ENCODE results near the gene TRIP6.
A peak's percentile ranks its signal among the peaks of the same experiment; 100 is the strongest.

TRIP6 gene

GRCh38 chr7:100873599-100874299, 6.6 kb downstream of the TRIP6 start:
- DNase-seq (ENCODE audit: low read depth in 1 of 2, low spot score in 1 of 2): no peak

GRCh38 chr7:100874300-100874576, 7.1 kb downstream of the TRIP6 start:
- no peak for DNase-seq (ENCODE audit: low read depth in 1 of 2, low spot score in 1 of 2)

- peak; percentile 94 to 98 for DNase-seq (ENCODE audit: low read depth in 1 of 2, low spot score in 1 of 2)
Observed at GRCh38 chr7:100874577-100875355, 7.6 kb downstream of the TRIP6 start, which contains the start of gene SRRT. SRRT (plus strand) TSS chr7:100875103; CDS start chr7:100875591, 488 bp downstream.

GRCh38 chr7:100875356-100875751, 8.2 kb downstream of the TRIP6 start:
- no peak for DNase-seq (ENCODE audit: low read depth in 1 of 2, low spot score in 1 of 2)

- no peak for DNase-seq (ENCODE audit: low read depth in 1 of 2, low spot score in 1 of 2)
Observed at GRCh38 chr7:100878013-100878412, 10.8 kb downstream of the TRIP6 start.

- no peak for DNase-seq (ENCODE audit: low read depth in 1 of 2, low spot score in 1 of 2)
Observed at GRCh38 chr7:100878685-100879084, 11.5 kb downstream of the TRIP6 start.

- no peak for DNase-seq (ENCODE audit: low read depth in 1 of 2, low spot score in 1 of 2)
Observed at GRCh38 chr7:100879685-100880261, 12.6 kb downstream of the TRIP6 start.

GRCh38 chr7:100880645-100881044, 13.5 kb downstream of the TRIP6 start:
- no peak for DNase-seq (ENCODE audit: low read depth in 1 of 2, low spot score in 1 of 2)

GRCh38 chr7:100881136-100881535, 13.9 kb downstream of the TRIP6 start:
- no peak for DNase-seq (ENCODE audit: low read depth in 1 of 2, low spot score in 1 of 2)

- DNase-seq (ENCODE audit: low read depth in 1 of 2, low spot score in 1 of 2): no peak
Observed at GRCh38 chr7:100882201-100882600, 15.0 kb downstream of the TRIP6 start.

GRCh38 chr7:100882785-100883526, 15.8 kb downstream of the TRIP6 start:
- no peak for DNase-seq (ENCODE audit: low read depth in 1 of 2, low spot score in 1 of 2)

- DNase-seq (ENCODE audit: low read depth in 1 of 2, low spot score in 1 of 2): no peak
Observed at GRCh38 chr7:100884736-100885439, 17.7 kb downstream of the TRIP6 start.

- DNase-seq (ENCODE audit: low read depth in 1 of 2, low spot score in 1 of 2): no peak
Observed at GRCh38 chr7:100885440-100886141, 18.4 kb downstream of the TRIP6 start.

- DNase-seq (ENCODE audit: low read depth in 1 of 2, low spot score in 1 of 2): no peak
Observed at GRCh38 chr7:100886142-100886935, 19.2 kb downstream of the TRIP6 start.

GRCh38 chr7:100886936-100887515, 19.8 kb downstream of the TRIP6 start:
- DNase-seq (ENCODE audit: low read depth in 1 of 2, low spot score in 1 of 2): no peak

- DNase-seq (ENCODE audit: low read depth in 1 of 2, low spot score in 1 of 2): no peak
Observed at GRCh38 chr7:100887516-100888290, 20.5 kb downstream of the TRIP6 start.

- DNase-seq (ENCODE audit: low read depth in 1 of 2, low spot score in 1 of 2): no peak
Observed at GRCh38 chr7:100888291-100888987, 21.3 kb downstream of the TRIP6 start.

Measured in activated CD4-positive, alpha-beta T cell treated with anti-CD3 and anti-CD28 coated beads, Interleukin-2, amount 50 U/mL, for 24 hours (primary cell).